ENCODE data around the gene KHK.
"Not testable (repeated sequence)": the region's sequence is repeated elsewhere in the genome, so short reads cannot be mapped to it uniquely, and the experiment has no call there.

KHK gene

GRCh38 chr2:27109083-27109482 lies 22.5 kb downstream of the KHK start:
- H3K9me3 ChIP-seq (ENCODE audit: control insufficient read depth, insufficient read depth, low read length): no peaks in the 10 kb centered on the region
- H3K79me2 ChIP-seq (ENCODE audit: control insufficient read depth, low read length): no peaks in the 10 kb centered on the region
- H3K4me1 ChIP-seq (ENCODE audit: control insufficient read depth, low read length): no peaks in the 10 kb centered on the region
- H3K4me3 ChIP-seq (ENCODE audit: low read length): no peak overlapping the region
- H3K9me2 ChIP-seq (replicated peaks; ENCODE audit: control insufficient read depth, low read length): no peaks in the 10 kb centered on the region
- TF ChIP-seq, protein P1, sequence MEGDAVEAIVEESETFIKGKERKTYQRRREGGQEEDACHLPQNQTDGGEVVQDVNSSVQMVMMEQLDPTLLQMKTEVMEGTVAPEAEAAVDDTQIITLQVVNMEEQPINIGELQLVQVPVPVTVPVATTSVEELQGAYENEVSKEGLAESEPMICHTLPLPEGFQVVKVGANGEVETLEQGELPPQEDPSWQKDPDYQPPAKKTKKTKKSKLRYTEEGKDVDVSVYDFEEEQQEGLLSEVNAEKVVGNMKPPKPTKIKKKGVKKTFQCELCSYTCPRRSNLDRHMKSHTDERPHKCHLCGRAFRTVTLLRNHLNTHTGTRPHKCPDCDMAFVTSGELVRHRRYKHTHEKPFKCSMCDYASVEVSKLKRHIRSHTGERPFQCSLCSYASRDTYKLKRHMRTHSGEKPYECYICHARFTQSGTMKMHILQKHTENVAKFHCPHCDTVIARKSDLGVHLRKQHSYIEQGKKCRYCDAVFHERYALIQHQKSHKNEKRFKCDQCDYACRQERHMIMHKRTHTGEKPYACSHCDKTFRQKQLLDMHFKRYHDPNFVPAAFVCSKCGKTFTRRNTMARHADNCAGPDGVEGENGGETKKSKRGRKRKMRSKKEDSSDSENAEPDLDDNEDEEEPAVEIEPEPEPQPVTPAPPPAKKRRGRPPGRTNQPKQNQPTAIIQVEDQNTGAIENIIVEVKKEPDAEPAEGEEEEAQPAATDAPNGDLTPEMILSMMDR (IDR thresholded peaks at IDR 0.05; ENCODE audit: low read depth, low read length, poor library complexity, severe bottlenecking): no peak
- no peak for TF ChIP-seq EZH2phosphoT487 (IDR thresholded peaks at IDR 0.05; ENCODE audit: borderline replicate concordance, low read length)
- H4K20me1 ChIP-seq (ENCODE audit: control insufficient read depth, insufficient read depth, low read depth, low read length): no peaks in the 10 kb centered on the region
- no peaks in the 10 kb centered on the region for H3K27me3 ChIP-seq (ENCODE audit: control insufficient read depth, low read length)
- H3K27ac ChIP-seq (ENCODE audit: low read depth, low read length): no peak overlapping the region
- no peak overlapping the region for H3K4me2 ChIP-seq (ENCODE audit: low read length)
- no peaks in the 10 kb centered on the region for H3F3A ChIP-seq (ENCODE audit: control insufficient read depth, insufficient read depth)
- H3K36me3 ChIP-seq (ENCODE audit: control insufficient read depth, low read length): no peaks in the 10 kb centered on the region

DNA sequence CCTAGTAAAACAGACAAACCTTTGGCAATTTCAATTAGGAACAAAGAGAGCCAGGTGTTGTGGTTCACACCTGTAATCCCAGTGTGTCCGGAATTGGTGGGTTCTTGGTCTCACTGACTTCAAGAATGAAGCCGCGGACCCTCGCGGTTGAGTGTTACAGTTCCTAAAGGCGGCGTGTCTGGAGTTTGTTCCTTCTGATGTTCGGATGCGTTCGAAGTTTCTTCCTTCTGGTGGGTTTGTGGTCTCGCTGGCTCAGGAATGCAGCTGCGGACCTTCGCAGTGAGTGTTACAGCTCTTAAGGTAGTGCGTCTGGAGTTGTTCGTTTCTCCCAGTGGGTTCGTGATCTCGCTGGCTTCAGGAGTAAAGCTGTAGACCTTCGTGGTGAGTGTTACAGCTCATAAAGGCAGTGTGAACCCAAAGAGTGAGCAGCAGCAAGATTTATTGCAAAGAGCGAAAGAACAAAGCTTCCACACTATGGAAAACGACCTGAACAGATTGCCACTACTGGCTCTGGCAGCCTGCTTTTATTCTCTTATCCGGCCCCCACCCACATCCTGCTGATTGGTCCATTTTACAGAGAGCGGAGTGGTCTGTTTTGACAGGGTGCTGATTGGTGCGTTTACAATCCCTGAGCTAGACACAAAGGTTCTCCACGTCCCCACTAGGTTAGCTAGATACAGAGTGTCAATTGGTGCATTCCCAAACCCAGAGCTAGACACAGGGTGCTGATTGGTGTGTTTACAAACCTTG lies 24.2 kb downstream of the KHK start:
- not testable (repeated sequence) for H3K27ac ChIP-seq (ENCODE audit: low read depth, low read length); H3K9me3 ChIP-seq (ENCODE audit: control insufficient read depth, insufficient read depth, low read length); H3K4me1 ChIP-seq (ENCODE audit: control insufficient read depth, low read length); H3K79me2 ChIP-seq (ENCODE audit: control insufficient read depth, low read length); H3K9me2 ChIP-seq (replicated peaks; ENCODE audit: control insufficient read depth, low read length); H3K27me3 ChIP-seq (ENCODE audit: control insufficient read depth, low read length); H3K4me3 ChIP-seq (ENCODE audit: low read length); H3K4me2 ChIP-seq (ENCODE audit: low read length); H3F3A ChIP-seq (ENCODE audit: control insufficient read depth, insufficient read depth); H4K20me1 ChIP-seq (ENCODE audit: control insufficient read depth, insufficient read depth, low read depth, low read length); H3K36me3 ChIP-seq (ENCODE audit: control insufficient read depth, low read length)

DNA sequence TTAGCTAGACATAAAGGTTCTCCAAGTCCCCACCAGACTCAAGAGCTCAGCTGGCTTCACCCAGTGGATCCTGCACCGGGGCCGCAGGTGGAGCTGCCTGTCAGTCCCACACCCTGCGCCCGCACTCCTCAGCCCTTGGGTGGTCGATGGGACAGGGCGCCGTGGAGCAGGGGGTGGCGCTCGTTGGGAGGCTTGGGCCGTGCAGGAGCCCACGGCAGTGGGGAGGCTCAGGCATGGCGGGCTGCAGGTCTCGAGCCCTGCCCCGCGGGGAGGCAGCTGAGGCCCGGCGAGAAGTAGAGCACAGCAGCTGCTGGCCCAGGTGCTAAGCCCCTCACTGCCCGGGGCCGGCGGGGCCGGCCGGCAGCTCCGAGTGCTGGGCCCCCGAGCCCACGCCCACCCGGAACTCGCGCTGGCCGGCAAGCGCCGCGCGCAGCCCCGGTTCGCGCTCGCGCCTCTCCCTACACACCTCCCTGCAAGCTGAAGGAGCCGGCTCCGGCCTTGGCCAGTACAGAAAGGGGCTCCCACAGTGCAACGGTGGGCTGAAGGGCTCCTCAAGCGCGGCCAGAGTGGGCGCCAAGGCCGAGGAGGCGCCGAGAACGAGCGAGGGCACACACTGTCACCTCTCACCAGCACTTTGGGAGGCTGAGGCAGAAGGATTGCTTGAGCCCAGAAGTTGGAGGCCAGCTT lies 25.0 kb downstream of the KHK start:
- not testable (repeated sequence) for H4K20me1 ChIP-seq (ENCODE audit: control insufficient read depth, insufficient read depth, low read depth, low read length); H3K4me3 ChIP-seq (ENCODE audit: low read length); H3K9me2 ChIP-seq (replicated peaks; ENCODE audit: control insufficient read depth, low read length); H3K27ac ChIP-seq (ENCODE audit: low read depth, low read length); H3F3A ChIP-seq (ENCODE audit: control insufficient read depth, insufficient read depth); H3K79me2 ChIP-seq (ENCODE audit: control insufficient read depth, low read length); H3K4me1 ChIP-seq (ENCODE audit: control insufficient read depth, low read length); H3K4me2 ChIP-seq (ENCODE audit: low read length); H3K36me3 ChIP-seq (ENCODE audit: control insufficient read depth, low read length); H3K9me3 ChIP-seq (ENCODE audit: control insufficient read depth, insufficient read depth, low read length); H3K27me3 ChIP-seq (ENCODE audit: control insufficient read depth, low read length)

- no peaks in the 10 kb centered on the region for H3K9me2 ChIP-seq (replicated peaks; ENCODE audit: control insufficient read depth, low read length)
- peaks cover 6% of the 10 kb centered on the region; the same call in 1 of the 2 replicates for H3K27me3 ChIP-seq (ENCODE audit: control insufficient read depth, low read length)
- H3K79me2 ChIP-seq (ENCODE audit: control insufficient read depth, low read length): no peaks in the 10 kb centered on the region
- H3F3A ChIP-seq (ENCODE audit: control insufficient read depth, insufficient read depth): no peaks in the 10 kb centered on the region
- no peak overlapping the region for H3K4me2 ChIP-seq (ENCODE audit: low read length)
- H3K4me1 ChIP-seq (ENCODE audit: control insufficient read depth, low read length): peaks cover 3% of the 10 kb centered on the region; the same call in 1 of the 2 replicates
- TF ChIP-seq, protein P1 (IDR thresholded peaks at IDR 0.05; ENCODE audit: low read depth, low read length, poor library complexity, severe bottlenecking): no peak
- TF ChIP-seq EZH2phosphoT487 (IDR thresholded peaks at IDR 0.05; ENCODE audit: borderline replicate concordance, low read length): no peak
- no peaks in the 10 kb centered on the region for H4K20me1 ChIP-seq (ENCODE audit: control insufficient read depth, insufficient read depth, low read depth, low read length)
- no peaks in the 10 kb centered on the region for H3K9me3 ChIP-seq (ENCODE audit: control insufficient read depth, insufficient read depth, low read length)
- H3K36me3 ChIP-seq (ENCODE audit: control insufficient read depth, low read length): no peaks in the 10 kb centered on the region
- no peak overlapping the region for H3K4me3 ChIP-seq (ENCODE audit: low read length)
- H3K27ac ChIP-seq (ENCODE audit: low read depth, low read length): no peak overlapping the region
These were observed 28.9 kb downstream of the KHK start for GRCh38 chr2:27115519-27115918.

All from DOHH2 (cell line).